ENCODE results near the gene RALGAPA1.

DNA sequence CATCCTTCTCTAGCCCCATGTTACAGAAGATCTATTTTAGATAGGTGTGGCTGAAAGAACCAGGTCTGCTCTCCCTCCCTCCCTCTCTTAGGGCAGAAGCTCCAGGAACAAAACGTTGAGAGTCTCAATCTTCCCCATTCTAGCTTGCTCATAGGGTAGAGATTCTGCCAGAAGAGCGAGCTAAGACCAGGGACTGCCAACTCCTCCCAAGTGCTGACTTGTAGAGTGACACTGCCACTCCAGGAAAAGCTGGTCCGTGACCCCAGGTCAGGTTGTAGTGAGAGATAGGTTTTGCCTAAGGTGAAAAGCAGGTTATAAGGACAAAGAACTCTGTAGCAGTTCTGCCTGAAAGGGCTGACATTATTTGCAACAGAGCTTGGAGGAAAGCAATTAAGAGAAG, 201.7 kb downstream of the RALGAPA1 start:
- TF ChIP-seq, protein P1, sequence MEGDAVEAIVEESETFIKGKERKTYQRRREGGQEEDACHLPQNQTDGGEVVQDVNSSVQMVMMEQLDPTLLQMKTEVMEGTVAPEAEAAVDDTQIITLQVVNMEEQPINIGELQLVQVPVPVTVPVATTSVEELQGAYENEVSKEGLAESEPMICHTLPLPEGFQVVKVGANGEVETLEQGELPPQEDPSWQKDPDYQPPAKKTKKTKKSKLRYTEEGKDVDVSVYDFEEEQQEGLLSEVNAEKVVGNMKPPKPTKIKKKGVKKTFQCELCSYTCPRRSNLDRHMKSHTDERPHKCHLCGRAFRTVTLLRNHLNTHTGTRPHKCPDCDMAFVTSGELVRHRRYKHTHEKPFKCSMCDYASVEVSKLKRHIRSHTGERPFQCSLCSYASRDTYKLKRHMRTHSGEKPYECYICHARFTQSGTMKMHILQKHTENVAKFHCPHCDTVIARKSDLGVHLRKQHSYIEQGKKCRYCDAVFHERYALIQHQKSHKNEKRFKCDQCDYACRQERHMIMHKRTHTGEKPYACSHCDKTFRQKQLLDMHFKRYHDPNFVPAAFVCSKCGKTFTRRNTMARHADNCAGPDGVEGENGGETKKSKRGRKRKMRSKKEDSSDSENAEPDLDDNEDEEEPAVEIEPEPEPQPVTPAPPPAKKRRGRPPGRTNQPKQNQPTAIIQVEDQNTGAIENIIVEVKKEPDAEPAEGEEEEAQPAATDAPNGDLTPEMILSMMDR (IDR thresholded peaks at IDR 0.05): no peak
- TF ChIP-seq POLR2A (IDR thresholded peaks at IDR 0.05) (no peak), EP300 (IDR thresholded peaks at IDR 0.05) (no peak)
